ENCODE results near the gene TCF3.
"Not testable (repeated sequence)": the region's sequence is repeated elsewhere in the genome, so short reads cannot be mapped to it uniquely, and the experiment has no call there.

TCF3 gene

DNA sequence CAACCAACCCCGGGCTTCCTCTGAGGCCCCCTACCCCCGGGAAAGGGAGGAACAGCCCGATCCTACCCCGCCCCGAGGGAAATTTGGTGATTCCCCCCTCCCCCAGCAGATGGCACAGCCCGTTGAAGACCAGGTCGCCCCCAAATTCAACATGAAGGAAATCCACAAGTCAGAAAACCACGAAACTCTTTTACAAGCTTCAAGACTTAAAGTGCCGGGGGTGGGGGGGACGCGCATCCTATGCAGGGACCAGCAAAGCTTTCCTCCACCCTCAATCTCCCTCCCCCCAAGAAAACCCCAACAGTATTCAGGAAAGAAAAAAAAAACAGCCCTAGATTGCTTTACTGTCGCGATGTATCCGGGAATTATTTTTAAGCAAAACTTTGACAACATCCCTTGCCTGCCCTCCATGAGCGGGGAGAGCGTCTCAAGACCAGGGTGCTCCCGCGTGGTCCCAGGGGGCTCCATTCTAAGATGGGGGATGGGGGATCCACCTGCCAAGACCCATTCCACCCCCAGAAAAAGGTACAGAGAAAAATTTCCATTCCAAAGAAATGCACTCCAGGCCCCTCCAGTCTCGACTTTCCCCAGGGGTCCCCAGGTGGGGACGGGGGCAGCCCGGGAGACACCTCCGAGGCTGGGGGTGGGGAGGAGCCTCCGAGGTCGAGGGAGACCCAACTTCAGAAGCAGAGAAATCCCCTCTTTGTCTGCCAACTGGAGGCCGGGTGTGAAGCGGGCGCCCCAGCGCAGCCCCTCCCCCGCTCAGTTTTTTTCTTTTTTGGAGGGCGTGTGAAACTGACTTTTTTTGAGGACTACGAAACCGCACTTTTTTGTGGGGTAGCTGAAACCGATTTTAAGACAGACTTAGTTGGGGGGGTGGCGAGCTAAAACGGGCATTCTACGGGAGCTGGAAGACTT is 1.5 kb downstream of the TCF3 start:
- no peak for DNase-seq

DNA sequence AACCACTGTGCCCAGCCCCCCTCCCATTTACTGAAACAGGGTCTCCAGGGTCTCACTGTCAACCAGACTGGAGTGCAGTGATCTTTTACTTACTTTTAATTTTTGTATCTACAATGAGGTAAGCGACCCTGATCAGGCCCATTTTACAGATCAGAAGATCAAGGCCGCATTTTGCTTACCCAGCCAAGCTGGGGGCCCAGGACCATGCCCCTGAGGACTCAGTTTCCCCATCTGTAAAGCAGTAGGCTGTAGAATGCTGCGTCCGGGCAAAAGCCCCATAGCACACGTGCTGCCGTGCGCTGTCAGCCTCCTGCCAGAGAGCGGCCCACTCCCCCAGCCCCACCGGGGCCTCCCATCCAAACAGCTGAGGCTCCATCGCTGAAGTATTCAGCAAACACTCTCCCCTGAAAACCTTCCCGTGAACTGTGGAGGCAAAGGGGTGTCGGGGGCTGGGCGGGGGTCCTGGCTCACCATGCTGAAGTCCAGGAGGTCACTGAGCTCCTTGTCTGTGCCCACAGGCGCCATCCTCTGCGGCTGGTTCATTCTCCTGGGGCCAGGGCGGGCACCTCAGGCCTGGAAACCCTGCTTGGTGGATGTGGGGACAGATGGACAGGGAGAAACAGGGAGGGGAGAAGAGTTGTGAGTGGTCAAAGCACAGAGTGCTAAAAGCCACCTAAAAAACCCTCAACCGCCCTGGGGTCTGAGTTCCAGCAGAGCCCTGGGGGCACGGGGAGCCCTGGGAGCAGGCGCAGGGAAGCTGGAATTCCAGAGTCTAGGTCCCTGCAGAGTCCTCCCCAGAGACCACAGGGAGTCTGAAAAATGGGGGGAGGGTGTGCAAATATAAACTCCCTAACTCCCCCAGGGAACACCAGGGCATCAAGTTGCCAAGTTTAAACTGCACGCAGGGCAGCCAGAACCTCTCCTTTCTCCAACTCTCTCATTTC is 2.4 kb downstream of the TCF3 start:
- DNase-seq, result no peak

GRCh38 chr19:1648920-1649541 is 3.4 kb downstream of the TCF3 start:
- DNase-seq, result no peak

- no peak for DNase-seq
These were observed 4.0 kb downstream of the TCF3 start for GRCh38 chr19:1648459-1648849.

DNA sequence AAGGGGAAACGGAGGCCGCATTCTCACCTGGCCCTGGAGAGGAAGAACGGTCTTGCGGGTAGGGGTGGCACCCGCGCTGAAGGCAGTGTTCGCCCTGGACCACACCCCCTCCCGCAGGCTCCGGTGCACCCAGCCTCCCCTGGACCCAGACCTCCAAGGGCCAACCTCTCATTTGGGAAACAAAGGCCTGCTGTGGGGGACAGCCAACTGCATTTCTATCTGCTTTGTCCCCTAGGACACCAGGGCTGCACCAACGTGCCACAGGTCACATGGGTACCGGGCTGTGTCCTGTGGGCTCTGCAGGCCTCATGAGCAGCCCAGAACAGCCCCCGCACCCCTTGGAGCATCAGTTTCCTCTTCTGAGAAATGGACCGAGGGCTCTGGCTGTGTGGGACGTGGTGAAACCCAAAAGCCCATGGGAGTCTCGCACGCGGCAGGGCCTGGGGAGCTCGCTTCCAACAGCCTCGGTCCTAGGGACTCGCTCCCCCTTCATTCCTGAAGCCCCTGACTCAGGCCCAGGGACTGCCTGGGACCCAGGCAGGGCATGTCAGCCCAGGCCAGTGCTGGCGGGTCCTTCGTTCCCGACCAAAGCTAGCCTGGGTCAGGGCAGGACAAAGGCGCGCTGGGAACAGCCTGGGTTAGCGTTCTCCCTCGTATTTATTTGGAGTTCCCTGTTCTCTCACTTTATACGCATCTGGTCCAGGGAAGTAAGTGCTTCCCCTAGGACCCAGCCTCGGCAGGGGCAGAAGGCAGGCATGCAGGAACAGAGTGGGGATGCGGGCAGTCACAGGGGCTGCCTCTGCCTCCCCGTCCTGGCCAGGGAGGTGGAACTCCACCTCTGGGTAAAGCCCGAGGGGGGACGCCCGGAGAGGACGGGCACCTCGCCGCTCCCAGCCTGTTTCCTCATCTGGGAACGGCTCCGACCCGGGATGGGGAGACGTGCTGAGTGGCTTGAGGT is 4.6 kb downstream of the TCF3 start:
- DNase-seq, result no peak

DNA sequence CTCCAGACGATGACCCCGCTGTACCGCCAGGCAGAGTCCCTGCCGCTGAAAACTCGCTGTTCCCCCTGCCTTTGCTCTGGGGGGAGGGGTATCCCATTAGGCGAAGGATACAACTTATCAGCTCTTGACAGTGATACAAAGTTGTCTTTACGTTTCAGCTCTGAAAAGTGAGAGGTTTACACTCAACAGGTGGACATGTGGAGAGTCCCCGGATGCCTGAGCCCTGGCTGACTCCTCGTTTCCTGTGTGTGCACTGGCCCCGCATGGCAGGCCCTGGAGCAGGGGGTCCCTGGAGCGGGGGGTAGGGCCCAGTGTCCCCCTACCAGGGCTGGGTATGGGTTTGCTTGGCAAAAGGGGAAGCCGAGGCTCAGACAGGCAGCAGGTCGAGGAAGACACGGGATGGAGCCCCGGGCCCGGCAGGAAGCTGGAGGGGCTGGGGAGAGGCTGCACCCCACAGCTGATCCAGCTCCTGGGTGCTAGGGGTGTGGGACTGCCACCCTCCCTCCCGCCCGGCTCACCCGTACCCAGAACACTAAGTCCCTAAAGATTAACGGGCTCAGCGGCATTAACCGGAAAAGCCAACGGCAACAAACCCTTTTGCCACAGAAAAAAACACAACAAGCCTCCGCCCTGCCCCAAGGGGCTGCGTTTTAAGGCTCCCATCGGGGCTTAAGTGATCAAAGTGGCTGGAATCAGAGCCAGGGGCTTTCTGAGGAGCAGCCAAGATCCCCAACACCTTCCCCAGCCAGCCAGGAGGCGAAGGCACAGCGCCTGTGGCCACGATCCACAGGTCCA is 5.6 kb downstream of the TCF3 start:
- no peak for DNase-seq

GRCh38 chr19:1646149-1646548 is 6.3 kb downstream of the TCF3 start:
- DNase-seq, result no peak

- no peak for DNase-seq
These were observed 7.1 kb downstream of the TCF3 start for GRCh38 chr19:1645299-1645698.

GRCh38 chr19:1644070-1644469 is 8.3 kb downstream of the TCF3 start:
- DNase-seq, result no peak

DNA sequence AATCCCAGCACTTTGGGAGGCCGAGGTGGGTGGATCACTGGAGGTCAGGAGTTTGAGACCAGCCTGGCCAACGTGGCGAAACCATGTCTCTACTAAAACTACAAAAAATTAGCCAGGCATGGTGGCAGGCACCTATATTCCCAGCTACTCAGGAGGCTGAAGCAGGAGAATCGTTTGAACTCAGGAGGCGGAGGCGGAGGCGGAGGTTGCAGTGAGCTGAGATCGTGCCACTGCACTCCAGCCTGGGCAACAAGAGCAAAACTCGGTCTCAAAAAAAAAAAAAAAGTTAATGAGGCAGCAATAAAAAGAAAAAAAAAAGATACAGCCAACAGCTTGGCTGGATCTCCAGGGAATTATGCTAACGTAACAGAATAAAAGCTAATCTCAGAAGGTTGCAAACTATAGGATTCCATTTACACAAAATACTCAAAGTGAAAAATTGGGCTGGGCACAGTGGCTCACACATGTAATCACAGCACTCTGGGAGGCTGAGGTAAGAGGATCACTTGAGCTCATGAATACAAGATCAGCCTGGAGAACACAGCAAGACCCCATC is 11.4 kb downstream of the TCF3 start:
- DNase-seq, result not testable (repeated sequence)

DNA sequence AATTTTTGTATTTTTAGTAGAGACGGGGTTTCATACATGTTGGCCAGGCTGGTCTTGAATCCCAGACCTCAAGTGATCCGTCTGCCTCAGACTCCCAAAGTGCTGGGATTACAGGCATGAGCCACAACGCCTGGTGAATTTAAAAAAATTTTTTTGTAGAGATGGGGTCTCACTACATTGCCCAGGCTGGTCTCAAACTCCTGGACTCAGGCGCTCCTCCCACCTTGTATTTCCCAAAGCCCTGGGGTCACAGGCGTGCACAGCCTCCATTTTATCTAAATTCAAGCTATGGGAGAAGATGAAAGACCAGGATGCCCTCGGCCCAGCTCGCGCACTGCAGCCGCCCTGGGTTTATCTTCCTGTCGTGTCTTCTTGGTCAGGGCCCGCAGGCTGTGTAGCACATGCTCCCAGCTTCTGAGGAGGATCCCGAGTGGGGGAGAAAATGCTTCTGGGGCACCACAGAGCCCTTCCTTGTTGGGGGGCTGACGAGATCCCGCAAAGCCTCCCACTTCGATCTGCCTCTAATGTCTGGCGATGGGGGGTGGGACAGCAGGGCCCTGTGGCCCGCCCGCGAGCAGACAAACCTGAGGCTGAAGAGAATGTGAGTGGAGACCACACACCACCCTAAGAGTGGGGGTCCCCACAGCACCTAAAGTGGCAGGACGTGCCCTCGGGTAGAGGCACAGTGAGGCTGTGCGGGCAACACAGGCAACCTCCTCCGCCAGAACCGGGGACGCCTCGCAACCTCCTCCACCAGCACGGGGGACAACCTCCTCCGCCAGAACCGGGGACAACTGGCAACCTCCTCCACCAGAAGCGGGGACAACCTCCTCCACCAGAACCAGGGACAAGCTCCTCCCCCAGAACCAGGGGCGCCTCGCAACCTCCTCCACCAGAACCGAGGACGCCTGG is 15.8 kb downstream of the TCF3 start:
- no peak for DNase-seq

- DNase-seq, result no peak
These were observed 17.5 kb downstream of the TCF3 start for GRCh38 chr19:1634938-1635243.

DNA sequence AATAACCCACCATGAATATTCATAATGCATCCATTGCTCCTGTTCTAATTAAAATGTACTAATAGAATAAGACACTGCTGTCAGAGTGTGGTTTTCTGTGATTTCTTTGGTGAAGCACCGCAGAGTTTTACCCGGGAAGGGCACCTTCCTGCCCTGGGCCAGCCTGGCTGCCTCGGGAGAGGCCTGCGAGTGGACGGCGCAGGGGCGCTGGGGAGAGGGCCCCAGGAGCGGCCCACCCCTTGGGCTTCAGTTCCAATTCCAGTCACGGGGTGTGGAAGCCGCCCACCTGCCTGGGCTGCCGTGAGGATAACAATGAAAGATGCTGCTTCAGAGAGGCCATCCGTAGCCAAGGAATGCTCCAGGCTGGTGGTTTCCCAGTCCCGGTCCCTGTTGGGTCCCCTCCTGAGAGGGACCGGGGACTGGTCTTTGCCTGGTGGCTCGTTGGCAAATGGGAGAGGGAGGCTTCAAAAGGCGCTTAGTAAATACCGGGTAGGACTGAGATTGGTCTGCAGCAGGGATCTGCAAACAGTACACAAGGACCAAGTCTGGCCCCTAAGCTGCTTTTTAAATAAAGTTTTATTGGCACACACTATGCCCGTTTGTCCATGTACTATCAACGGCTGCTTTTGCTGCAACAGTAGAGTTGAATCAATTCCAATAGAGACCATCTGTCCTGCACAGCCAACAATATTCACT is 18.0 kb downstream of the TCF3 start:
- DNase-seq, result no peak

GRCh38 chr19:1633269-1633826 is 19.1 kb downstream of the TCF3 start:
- no peak for DNase-seq

- no peak for DNase-seq
These were observed 19.8 kb downstream of the TCF3 start for GRCh38 chr19:1632462-1633268.

DNA sequence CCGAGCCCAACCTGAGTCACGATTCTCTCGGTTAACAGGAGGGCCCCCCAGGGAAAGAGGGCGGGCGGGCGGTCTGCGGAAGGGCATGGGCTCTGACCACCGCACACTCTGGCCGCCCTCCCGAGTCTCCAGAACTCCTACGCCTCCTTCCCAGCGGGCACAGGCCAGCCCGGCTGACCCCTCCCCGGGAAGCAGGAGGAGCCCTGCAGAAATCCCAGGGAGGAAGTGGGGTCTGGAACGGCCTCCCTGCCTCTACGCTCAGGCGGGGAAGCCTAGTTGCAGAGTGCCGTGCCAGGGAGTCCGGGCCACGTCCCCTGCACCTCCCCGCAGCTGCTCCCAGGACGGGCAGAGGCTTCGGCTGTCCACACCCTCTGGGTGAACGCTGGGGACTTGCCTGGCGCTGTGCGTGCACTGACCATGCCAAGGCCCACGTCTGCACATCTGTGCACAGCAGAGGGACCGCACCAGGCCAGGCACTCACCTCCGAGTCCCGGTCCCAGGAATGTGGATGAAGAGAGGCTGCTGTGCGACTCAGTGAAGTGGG is 20.8 kb downstream of the TCF3 start:
- DNase-seq, result no peak

- DNase-seq, result no peak
These were observed 21.6 kb downstream of the TCF3 start for GRCh38 chr19:1630811-1631210.

DNA sequence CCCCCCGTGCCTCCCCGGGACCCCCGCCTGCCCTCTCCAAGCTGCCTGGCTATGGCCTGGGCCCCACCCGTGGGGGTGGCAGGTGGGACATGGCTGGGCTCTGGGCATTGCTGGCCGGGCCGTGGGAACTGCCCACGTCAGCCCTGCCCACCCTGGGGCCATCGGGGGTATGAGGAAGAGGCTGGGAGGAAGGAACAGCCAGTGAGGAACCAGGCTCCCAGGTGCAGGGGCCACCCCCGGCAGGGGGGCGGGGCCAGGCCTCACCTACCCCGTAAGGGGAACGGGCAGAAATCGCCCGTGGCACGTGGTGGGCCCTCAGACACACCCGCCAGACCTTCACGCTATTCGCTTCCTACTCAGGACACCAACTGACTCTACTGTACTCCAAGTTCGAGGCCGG is 22.4 kb downstream of the TCF3 start:
- no peak for DNase-seq

Data from DMS153 (cell line).